Measurements from ENCODE around the gene BCORL1.

The BCORL1 gene

DNA sequence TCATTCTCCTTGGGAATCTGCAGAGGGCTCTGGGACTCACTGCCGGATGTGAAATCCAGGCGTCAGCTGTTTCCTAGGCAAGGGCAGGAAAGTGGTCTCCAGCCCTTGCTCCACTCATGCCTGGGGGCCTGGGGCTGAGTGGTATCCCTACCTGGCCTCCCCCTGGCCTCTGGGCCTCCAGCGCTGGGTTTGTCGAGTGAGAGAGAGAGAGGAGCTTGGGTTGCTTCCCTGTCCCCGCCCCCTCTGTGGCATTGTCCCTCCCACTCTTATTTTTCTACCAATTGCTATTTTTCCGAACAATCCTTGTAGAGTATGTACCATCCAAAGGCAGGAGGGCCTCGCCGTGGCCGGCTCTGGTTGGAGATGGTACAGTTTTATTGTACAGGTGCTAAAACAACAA lies 74.8 kb downstream of the BCORL1 start:
- DNase-seq (ENCODE audit: low spot score) (no peak), FAIRE-seq (no peak)

DNA sequence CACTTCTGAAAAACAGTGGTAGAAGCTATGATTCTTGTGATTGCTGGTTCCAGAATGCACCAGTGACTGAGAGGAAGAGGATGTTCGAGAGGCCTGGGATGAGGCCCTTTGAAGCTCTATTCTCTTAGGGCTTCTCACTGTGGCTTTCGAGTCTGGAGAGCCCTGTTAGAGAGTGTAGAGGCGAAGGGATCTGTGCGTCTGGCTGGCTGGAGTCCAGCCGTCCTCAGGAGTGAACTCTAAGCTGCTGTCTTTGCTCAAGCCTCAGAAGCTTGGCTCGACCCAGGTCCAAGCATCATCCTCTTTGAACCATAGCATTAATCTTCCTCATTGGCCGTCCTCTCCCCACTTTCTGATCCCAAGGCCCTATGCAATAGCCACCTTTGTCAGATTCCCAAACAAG lies 76.2 kb downstream of the BCORL1 start:
- no peak for DNase-seq (ENCODE audit: low spot score)
- no peak for FAIRE-seq

DNA sequence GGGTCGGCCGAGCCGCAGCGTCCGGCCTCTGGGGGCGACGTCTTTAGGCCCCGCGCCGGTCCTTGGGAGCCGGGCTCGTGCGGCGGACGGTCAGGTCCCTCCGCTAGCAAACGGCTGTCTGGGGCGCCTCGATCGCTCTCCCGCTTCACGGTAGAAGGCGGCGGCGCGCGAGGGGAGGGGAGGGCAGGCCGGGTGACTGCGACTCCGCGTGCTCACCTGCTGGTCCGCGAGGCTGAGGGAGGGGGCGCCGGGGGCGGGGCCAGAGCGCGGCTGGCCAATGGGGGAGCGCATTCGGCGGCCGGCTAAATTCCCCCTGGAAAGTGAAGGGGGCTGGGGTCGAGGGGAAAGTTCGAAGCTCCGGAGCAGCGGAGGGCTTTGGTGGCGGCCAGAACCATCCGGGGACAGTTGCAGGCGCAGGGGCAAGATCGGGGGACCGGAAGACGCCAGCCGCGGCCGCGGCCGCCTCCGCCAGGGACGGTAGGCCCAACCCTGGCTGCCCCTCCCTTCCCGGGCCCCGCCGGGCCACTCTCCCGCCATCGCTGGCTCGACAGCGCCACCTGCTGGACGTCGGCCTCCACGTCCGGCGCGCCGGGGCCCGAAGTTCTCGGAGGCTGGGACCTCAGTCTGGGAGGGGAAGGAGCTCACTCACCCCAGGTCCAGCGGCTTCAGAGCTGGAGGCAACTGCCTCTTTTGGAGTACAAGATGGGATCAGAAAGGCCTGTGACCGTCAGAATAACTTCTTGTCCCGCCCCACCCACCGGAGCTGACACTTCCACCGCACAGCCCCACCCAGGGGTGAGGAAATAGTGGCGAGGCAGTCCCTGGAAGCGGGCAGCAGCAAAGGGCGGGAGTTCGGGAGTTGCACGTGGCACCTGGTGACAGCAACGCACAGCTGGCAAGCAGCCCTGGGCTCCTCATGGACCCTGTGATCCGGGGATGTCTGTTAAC lies 78.0 kb downstream of the BCORL1 start:
- peak; percentile 78 for DNase-seq (ENCODE audit: low spot score)
- no peak for FAIRE-seq

DNA sequence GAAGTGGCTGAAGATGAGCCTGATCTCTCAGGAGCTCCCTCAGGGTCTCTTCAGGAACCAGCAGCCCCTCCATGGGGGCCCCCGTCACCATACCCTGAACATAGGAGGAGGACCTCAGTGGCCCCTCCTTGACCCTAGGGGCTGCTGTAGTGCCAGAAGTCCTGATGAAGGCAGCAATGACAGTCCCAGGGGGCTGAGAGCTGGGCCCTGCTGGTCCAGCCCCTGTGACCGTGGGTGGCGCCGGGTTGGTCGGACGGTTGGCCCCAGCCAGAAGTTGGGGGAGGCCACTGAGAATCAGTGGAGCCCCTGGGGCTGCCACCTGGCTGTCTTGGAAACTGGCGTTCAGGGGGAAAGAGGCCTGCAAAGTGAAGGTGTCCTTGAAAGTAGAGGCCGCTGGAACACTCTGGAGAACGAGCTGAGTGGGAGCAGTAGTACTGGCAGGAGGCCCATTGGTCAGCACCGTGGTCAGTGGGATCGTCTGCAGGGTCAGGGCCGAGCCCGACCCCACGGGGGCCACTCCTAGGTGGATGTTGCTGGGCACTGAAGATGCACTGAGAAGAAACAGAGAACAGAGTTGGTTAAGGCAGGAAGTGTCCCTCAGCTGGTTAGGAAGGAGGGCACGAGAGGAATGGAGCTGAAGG lies 84.7 kb downstream of the BCORL1 start:
- DNase-seq (ENCODE audit: low spot score) = no peak
- FAIRE-seq = no peak

DNA sequence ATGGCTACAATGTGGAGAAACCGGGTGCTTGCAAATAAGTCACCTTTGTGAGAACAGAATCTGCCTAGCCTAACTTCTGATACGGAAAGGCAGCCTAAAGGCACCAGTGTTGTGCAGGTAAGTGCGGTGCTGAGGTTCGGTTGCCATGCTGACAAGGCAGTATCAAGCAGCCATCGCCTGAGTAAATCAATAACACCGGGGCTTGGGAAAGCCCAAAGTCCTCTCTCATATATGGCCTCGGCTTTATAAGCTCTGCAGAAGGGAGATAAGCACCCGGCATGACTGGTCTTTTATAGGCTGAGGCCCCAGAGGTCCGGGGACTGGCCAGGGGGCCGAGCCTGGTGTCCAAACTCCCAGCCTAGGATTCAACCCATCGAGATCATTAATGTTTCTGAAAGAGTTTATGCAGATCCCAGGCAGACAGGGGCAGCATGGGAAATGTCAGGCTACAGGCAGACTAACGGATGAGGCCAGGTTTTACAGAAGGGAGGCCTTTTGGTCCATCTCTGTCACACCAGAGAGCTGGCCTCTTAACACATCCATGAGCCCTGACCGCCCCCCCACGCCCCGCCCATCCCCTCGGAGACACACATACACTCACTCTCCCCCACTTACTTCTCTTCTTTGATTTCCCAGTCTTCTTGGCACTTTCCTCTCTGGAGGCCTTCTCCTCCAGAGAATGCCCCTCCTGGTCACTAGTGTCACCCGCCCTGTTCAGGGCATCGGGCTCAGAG lies 89.3 kb downstream of the BCORL1 start:
- FAIRE-seq (no peak), DNase-seq (ENCODE audit: low spot score) (no peak)

DNA sequence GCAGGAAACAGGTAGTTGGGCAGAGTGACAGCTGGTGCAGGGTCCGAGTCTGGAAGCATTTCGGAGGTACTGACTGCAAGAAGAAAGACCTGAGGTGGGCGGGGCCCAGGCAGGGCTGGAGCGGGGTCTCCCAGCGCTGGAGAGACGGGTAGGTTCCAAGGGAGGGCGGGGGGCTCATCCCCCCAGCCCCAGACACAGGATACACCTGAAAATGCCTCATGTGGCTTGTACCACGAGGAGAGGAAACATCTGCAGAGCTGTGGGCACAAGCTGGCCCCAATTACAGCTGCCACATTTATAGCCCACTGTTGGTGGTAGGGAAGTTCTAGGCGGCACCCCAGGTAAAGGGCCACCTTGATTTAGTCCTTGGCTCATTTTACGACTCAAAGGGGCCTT lies 89.9 kb downstream of the BCORL1 start:
- FAIRE-seq (no peak), DNase-seq (ENCODE audit: low spot score) (no peak)

DNA sequence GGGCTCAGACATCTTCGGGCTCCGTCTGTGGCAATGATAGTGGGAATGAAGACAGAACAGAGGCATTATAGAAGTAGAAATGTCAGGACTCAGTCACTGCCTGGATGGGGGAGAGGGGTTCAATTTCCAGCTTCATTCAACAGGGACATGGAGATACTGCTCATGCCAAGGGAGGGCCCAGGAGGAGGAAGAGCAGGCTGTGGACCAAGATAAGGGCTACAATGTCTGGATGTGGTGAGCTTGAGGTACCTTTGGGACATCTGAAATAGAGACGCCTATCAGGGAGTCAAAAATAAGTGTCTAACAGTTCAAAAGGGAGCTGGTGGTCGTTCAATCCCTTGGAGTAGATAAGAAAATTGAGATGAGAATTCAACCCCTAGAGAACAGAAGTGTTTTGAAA lies 93.3 kb downstream of the BCORL1 start:
- FAIRE-seq (no peak), DNase-seq (ENCODE audit: low spot score) (no peak)

DNA sequence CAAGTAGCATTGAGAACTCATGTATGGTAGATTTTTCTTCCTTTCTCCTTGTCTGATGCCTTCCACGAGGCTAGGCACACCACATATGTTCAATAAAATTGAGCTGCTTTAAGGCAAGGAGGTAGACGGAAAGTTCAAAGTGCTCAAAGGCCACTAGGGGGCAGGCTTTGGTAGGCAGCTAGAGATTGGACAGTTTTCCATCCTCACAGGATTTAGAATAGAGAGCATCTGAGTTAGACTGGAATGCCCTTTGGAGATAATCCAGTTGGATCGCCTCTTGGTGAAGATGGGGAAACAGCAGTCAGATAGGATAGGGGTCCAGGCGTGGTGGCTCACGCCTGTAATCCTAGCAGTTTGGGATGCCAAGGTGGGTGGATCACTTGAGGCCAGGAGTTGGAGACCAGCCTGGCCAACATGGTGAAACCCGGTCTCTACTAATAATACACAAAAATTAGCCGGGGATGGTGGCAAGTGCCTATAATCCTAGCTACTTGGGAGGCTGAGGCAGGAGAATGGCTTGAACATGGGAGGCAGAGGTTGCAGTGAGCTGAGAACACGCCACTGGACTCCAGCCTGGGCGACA lies 97.5 kb downstream of the BCORL1 start:
- no peak for FAIRE-seq
- DNase-seq (ENCODE audit: low spot score) = peak; percentile 21

DNA sequence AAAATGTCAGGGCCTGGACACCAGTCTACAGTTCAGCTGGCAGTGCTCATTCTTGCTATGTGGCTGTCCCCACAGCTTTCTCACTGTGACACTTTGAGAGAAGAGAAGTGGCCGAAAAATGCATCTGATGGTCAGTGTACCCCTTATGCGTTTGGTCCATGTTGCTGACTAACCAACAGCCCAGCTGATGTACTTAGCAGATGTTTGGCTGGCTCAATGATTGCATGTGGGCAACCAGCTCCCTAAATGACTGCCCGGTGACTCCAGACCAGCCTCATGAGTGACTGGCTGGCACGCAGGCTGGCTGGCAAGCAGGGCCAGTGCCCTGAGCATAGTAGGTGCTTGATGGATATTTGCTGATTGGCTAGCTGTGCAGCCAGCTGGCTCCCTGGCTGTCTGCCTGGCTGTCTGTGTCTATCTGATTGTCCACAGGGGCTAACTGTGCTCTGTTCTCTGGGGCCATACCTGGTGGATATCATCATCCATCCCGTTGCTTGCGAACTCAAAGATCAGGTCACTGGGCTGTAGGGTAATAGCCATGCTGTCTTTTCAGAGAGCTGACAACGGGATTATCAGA lies 98.4 kb downstream of the BCORL1 start:
- DNase-seq (ENCODE audit: low spot score) (no peak), FAIRE-seq (no peak)

DNA sequence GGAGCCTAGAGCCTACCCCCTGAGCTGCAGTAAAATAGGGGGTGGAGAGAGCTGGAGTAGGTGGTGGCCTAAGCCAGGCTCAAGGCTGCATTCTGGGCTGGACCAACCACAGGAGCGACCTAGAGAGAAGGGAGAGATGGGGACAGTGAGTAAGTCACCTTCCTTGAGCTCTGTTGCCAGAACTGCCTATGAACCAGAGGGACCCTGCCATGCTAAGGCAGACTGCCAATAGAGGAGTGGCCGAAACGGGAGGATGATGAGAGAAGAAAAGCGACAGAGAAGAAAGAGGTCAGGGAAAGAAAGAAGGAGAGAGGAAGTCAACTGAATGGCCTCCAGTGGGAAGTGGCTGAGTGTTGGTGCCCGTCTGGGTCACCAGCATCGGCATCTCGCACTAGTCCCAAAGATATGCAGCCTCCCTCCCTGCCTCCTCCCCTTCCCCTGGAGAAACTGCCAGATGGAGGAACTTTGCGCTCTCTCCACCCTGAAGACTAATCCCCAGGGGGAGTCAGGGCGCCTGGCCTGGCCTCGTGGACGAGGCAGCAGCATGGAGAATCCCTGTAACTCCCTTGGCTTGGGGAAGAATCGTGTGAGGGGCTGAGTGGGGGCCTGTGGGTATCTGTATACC lies 99.1 kb downstream of the BCORL1 start:
- FAIRE-seq = no peak
- no peak for DNase-seq (ENCODE audit: low spot score)

DNA sequence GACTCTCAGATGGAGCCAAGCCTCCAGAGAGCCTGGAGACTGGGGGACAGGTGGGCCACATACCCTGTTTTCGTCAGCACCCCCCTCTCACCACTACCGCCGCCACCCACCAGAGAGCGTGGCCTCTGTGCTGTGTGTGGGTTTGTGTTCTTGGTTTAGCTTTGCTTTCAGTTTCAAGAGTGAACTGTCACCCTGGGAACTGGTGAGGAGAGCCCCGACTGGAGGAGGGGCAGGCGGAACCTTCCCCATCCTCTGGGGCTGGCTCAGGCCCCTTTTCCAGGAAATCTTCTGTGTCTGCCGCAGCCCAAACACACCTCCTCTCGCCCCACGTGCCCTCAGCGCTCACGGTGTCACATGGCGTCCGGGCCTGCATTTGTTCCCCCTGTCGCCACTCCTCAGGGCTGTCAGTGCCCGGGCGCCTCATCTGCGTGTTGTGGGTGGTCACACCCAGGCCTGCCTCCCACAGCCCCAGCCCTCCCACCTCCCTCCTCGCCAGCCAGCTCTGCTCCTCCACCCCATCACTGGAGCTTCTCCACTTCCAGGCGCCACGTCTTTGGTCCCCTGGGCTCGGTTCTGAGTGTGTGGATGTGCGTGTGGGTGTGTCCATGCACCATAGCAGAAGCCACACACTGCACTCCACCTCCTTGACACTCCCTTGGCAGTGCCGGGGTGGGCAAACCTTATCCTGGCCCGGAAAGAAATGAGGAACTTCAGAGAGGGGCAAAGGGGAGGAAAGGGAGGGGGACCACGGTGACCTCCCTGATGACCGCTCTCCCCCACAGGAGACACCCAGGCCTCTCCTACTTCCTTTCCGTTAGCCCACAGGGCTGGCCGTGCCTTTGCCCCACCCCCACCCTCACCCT lies 100.0 kb downstream of the BCORL1 start:
- DNase-seq (ENCODE audit: low spot score) (no peak), FAIRE-seq (no peak)

DNA sequence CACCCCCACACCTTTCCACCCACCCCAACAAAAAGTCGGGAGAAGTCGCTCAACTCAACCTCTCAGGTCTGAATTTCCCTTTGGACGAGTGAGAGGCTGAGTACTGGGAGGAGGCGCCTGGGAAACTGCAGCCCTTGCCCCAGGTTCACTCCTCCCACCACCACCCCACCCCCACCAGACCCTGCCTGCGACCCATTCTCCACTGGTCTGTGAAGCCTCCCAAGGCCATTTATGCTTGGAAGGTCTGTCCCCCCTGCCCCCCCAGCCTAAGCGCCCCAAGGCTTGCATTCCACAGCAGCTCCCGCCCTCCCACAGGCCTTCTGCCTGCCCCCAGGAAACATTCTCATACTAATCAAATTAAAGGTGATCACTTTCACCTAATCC lies 100.7 kb downstream of the BCORL1 start:
- no peak for FAIRE-seq
- no peak for DNase-seq (ENCODE audit: low spot score)

DNA sequence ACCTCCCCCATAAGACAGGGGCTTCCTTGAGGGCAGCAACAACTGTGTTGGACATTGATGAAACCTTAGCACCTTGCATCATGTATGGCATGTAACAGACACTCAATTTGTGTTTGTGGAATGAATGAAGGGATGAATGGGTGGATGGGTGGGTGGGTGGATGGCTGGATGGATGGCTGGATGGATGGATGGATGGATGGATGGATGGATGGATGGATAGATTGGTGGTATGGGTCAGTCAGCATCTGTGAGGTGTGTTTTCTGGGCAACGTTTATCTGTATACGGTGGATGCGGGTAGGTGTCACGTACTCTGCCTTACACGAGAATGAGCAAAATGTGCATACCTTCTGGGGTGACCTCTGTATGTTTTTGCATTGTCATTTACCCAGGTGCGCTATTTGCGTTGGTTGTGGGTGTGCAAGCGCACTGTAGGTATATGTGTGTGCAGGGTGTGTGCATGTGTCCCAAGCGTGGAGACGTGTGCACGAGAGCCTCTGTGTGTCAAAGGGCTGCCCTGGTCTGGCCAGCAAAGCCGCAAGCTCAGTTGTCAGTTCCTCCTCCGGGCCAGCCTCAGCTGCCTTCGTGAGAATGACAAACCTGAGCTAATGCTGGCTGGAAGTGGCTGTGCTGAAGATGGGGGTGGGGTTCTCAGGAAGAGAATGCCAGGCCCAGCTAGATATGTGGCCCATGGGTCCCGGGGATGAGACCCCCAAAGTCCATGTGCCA lies 101.4 kb downstream of the BCORL1 start:
- no peak for DNase-seq (ENCODE audit: low spot score)
- FAIRE-seq = no peak

DNA sequence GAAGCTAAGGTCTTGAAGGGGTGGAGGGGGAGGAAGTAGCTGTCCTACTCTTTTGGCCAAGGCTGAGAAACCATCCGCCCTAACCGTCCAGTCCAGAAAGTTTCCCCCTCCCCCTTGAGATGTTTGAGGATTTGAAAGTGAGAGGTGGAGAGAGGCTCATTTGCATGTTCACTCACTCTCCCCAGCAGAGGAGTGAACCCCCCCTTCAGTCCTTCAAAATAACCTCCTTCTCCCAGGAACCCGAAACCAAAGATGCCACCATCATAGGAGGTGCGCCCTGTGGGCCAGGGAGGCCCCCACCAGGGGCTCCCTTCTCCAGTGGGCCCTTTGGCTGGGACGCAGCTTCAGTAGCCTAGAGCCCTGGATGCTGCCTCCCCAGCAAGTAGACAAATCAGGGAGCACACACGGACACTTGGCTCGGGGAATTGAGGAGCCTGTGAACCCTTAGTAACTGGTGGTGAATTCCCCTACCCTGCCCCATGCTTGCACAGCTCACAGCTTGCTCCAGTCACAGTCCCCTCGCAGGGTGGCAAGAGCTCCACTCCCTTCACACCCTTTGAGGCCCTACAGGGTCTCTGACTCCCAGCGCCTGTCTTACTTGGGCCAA lies 102.3 kb downstream of the BCORL1 start:
- no peak for FAIRE-seq
- DNase-seq (ENCODE audit: low spot score) = no peak

DNA sequence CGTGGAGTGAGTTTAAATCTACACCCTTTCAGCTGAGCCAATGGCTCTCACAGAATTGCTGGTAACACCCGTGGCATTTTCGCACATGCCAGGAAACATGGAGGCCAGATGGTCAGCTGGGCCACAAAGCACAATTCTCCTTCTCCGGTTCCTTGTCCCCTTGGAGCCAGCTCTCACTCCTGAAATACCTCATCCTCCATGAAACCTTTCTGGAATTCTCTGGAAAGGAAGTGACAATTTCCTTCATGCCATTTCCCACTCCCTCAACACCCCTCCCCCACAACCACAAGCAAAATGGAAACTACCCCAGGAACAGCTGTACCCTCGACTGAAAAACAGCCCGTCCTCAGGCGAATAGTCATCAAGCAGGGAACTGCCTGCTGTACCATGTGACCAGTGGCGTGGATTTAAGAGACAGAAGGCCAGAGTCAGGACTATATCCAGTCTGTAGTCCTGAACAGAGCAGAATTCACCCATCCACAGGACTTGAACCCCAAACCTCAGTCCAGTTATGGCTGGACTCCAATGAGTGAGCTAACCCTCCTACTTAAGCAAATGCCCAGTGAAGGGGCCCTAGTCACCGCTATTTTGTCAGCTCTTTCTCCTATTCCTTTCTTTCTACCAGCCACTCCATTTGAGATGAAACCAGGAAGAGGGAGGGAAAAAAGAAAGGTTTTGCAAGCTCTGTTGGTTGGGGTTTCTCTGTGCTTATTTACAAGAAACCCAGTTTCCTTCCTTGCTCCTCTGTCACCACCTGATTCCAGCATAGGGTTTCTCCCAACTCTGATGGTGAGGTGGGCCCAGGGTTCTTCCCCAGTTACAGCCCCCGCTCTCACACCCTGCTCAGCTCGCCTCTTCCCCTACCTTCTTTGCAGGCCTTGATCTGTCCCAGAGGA lies 103.4 kb downstream of the BCORL1 start:
- no peak for DNase-seq (ENCODE audit: low spot score)
- no peak for FAIRE-seq

DNA sequence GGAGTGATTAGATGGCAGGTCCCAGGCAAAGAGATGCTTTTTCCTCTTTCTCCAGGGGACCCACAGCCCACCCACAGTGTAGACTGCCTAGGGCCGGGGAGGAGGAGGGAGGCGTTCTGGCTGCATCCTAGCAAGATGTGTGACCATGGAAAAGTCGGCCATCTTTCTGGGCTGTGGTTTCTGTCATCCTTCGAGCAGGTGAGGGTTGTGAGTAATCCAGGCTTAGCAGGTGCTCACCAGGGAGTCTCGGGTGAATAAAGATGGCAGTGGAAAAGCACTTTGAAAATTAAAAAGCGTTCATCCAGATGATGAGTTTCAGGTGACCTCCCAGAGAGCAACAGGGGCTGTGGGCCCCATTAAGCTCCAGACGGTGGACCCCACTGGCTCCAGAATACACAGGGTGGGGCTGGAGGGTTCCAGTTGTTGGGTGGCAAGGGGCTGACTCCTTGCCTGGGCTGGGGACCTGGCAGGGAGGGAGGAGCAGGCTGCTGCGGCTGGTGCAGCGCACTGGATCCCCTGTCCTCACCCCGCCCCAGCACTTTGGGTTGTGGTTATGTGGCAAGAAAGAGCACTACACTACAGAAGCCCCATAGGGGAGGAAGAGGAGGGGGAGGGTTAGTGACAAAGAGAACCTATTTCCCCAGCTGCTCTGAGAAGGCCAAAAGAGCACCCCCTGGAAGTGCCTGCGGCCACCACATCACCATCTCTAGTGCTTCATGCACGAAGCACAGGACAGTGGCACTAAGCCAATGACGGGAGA lies 104.2 kb downstream of the BCORL1 start:
- FAIRE-seq (no peak), DNase-seq (ENCODE audit: low spot score) (no peak)

DNA sequence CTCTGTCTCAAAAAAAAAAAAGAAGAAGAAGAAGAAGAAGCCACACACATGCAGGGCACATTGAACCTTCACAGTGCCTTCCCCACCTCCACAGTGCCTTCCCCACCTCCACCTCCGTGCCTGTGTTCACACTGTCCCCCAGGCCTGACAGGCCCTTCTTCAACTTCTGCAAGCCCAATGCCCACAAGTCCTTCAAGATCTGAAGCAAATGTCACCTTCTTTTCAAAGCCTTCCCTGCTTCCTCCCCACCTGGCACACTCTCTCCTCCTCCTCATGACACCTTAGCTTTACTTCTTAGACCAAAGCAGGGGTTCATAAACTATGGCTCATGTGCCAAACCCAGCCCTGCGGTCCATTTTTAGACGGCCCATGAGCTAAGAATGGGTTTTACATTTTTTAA lies 107.9 kb downstream of the BCORL1 start:
- FAIRE-seq (no peak), DNase-seq (ENCODE audit: low spot score) (no peak)

All from urothelium cell line (cell line).